ENCODE measurements around the gene NCSTN. TPM values are rescaled to one million over a fixed set of nuclear protein-coding genes. Genes with fewer than 3 reads are reported as not detected.
A peak's percentile ranks its signal among the peaks of the same experiment; 100 is the strongest.

NCSTN gene
- polyA plus RNA-seq, 3 donors = 125 to 238 (median 145) TPM

DNA sequence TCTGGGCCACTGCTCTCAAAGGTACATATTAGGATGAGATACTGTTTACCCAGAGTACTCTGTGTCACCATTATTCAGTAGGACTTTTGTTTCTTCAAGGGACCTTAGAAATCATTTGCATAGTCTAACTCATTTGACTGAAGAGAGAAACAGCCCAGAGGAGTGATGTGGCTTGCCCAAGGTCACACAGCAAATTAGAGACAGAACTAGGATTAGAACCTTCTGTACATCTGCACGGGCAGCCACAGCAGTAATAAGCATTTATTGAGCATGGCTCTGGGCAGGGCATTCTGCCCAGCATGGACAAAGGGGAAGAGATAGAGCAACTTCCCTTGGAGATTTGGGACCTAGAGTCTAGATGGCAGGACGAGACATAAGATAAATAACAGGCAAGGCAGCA is 18.0 kb downstream of the NCSTN start:
- Mint-ChIP-seq H3K27ac (peak overlapping the region in 3 of 7 donors; percentile 68 to 79 (median 76)), H3K4me3 (no peak overlapping the region), H3K4me1 (peaks cover 6% of the 10 kb centered on the region), H3K9me3 (peaks cover 0 to 1% (median 0%) of the 10 kb centered on the region in 7 donors), H3K36me3 (peaks cover 48 to 53% of the 10 kb centered on the region in 2 donors), H3K27me3 (ENCODE audit: low read depth in 3 of 3) (peaks cover 0 to 3% (median 2%) of the 10 kb centered on the region in 3 donors)
- Histone ChIP-seq H3K9ac (ENCODE audit: insufficient read depth, low read length, poor library complexity, severe bottlenecking) (no peak overlapping the region), H3K27ac (ENCODE audit: low read depth in 1 of 2, low read length in 2 of 2) (no peak overlapping the region), H3K9me3 (replicated peaks in 1 of 2; ENCODE audit: control insufficient read depth in 1 of 2, insufficient read depth in 1 of 2, low read length in 2 of 2) (no peaks in the 10 kb centered on the region), H3K36me3 (replicated peaks in 1 of 2; ENCODE audit: control insufficient read depth in 1 of 2, insufficient read depth in 2 of 2, low read length in 2 of 2) (peaks cover 39 to 57% of the 10 kb centered on the region in 2 donors), H3K27me3 (ENCODE audit: control insufficient read depth in 2 of 2, insufficient read depth in 2 of 2, low read length in 2 of 2) (no peaks in the 10 kb centered on the region), H4K20me1 (ENCODE audit: insufficient read depth, low read length) (peaks cover 18% of the 10 kb centered on the region), H2AFZ (ENCODE audit: insufficient read depth, low read depth, low read length, poor library complexity, severe bottlenecking) (no peak overlapping the region), H3K4me2 (replicated peaks; ENCODE audit: extremely low read depth, low read length, poor library complexity, severe bottlenecking) (no peak overlapping the region), H3K4me1 (ENCODE audit: control insufficient read depth in 1 of 2, insufficient read depth in 2 of 2, low read length in 2 of 2) (no peaks in the 10 kb centered on the region), H3K79me2 (ENCODE audit: insufficient read depth, low read length) (no peaks in the 10 kb centered on the region), H3K4me3 (replicated peaks in 1 of 3; ENCODE audit: low read depth in 2 of 3, low read length in 3 of 3) (no peak overlapping the region)
- intact Hi-C loops (cut with micrococcal nuclease) = no loop called here
- no peak for DNase-seq
- whole genome bisulfite sequencing (ENCODE audit: insufficient coverage) = 100% methylated on average over 2 of the region's 2 CpGs
- TF ChIP-seq, protein P1, sequence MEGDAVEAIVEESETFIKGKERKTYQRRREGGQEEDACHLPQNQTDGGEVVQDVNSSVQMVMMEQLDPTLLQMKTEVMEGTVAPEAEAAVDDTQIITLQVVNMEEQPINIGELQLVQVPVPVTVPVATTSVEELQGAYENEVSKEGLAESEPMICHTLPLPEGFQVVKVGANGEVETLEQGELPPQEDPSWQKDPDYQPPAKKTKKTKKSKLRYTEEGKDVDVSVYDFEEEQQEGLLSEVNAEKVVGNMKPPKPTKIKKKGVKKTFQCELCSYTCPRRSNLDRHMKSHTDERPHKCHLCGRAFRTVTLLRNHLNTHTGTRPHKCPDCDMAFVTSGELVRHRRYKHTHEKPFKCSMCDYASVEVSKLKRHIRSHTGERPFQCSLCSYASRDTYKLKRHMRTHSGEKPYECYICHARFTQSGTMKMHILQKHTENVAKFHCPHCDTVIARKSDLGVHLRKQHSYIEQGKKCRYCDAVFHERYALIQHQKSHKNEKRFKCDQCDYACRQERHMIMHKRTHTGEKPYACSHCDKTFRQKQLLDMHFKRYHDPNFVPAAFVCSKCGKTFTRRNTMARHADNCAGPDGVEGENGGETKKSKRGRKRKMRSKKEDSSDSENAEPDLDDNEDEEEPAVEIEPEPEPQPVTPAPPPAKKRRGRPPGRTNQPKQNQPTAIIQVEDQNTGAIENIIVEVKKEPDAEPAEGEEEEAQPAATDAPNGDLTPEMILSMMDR (IDR thresholded peaks at IDR 0.05) = no peak

DNA sequence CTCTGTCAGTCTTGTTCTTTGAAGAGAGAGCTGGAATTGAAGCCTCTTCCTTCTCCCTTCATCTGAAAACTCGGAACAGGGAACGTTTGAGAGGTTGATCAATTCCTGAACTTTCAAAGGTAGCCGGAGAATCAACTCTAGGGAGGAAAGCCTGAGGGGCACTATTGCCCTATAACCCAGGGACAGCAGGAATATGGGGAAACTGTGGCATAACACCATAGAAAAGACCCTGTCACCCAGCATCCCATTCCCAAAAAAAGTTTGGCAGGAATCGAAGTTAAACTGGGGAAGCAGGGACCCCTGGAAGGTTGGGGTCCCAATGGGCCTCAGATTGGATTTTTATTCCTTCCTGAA is 18.6 kb downstream of the NCSTN start:
- no peak overlapping the region for H3K27ac ChIP-seq (ENCODE audit: low read depth in 1 of 2, low read length in 2 of 2)
- peaks cover 16% of the 10 kb centered on the region for H4K20me1 ChIP-seq (ENCODE audit: insufficient read depth, low read length)
- no peaks in the 10 kb centered on the region for H3K4me1 ChIP-seq (ENCODE audit: control insufficient read depth in 1 of 2, insufficient read depth in 2 of 2, low read length in 2 of 2)
- DNase-seq = no peak
- no peak overlapping the region for H3K9ac ChIP-seq (ENCODE audit: insufficient read depth, low read length, poor library complexity, severe bottlenecking)
- Mint-ChIP-seq H3K27me3 (ENCODE audit: low read depth in 3 of 3) (peaks cover 0 to 3% (median 2%) of the 10 kb centered on the region in 3 donors), H3K4me3 (no peak overlapping the region), H3K27ac (no peak overlapping the region), H3K4me1 (peaks cover 6% of the 10 kb centered on the region), H3K36me3 (peaks cover 42 to 47% of the 10 kb centered on the region in 2 donors), H3K9me3 (peaks cover 0 to 1% (median 0%) of the 10 kb centered on the region in 7 donors)
- H3K4me2 ChIP-seq (replicated peaks; ENCODE audit: extremely low read depth, low read length, poor library complexity, severe bottlenecking) = no peak overlapping the region
- H3K79me2 ChIP-seq (ENCODE audit: insufficient read depth, low read length) = no peaks in the 10 kb centered on the region
- H3K27me3 ChIP-seq (ENCODE audit: control insufficient read depth in 2 of 2, insufficient read depth in 2 of 2, low read length in 2 of 2) = no peaks in the 10 kb centered on the region
- H3K4me3 ChIP-seq (replicated peaks in 1 of 3; ENCODE audit: low read depth in 2 of 3, low read length in 3 of 3) = no peak overlapping the region
- intact Hi-C loops (cut with micrococcal nuclease) = no loop called here
- H3K36me3 ChIP-seq (replicated peaks in 1 of 2; ENCODE audit: control insufficient read depth in 1 of 2, insufficient read depth in 2 of 2, low read length in 2 of 2) = peaks cover 33 to 51% of the 10 kb centered on the region in 2 donors
- no CpG with 5 or more reads among the region's 4 CpGs for WGBS (ENCODE audit: insufficient coverage)
- no peaks in the 10 kb centered on the region for H3K9me3 ChIP-seq (replicated peaks in 1 of 2; ENCODE audit: control insufficient read depth in 1 of 2, insufficient read depth in 1 of 2, low read length in 2 of 2)
- H2AFZ ChIP-seq (ENCODE audit: insufficient read depth, low read depth, low read length, poor library complexity, severe bottlenecking) = no peak overlapping the region
- TF ChIP-seq, protein P1 (IDR thresholded peaks at IDR 0.05) = no peak

Measured in CD14-positive monocyte (primary cell).